Heart left ventricle (tissue), 16 donors: ENCODE data around the gene S100A16. TPM values are rescaled to one million over a fixed set of nuclear protein-coding genes. Genes with fewer than 3 reads are reported as not detected.

Source experiments
- ATAC-seq, 4 donors: fragments of 200-7000 bp; cut with Tn5 transposase; one replicate each; pipeline ENCODE4 v1.9.1; 2020 to 2022; ENCODE audit warnings: moderate library complexity in 4 of 4, mild to moderate bottlenecking in 3 of 4, moderate number of reproducible peaks in 1 of 4
- DNase-seq, 5 donors: peaks; one replicate each; pipeline ENCODE4 v3.0.0-alpha.2; 2020
- H3K27ac ChIP-seq, 12 donors: fragments of 200-600 bp; sonication (generic) in 4 of 12; one replicate each; pipeline versions ENCODE4 v1.5.0 to v1.8.0; 2016 to 2022; ENCODE audit warnings: mild to moderate bottlenecking in 2 of 12
- H3K27me3 ChIP-seq, 9 donors: fragments of 200-600 bp; sonication (generic) in 2 of 9; one replicate each; pipeline versions ENCODE4 v1.5.1 to v1.8.0; 2016 to 2022; ENCODE audit warnings: mild to moderate bottlenecking in 3 of 9
- H3K36me3 ChIP-seq, 9 donors: fragments of 200-600 bp; sonication (generic) in 2 of 9; one replicate each; pipeline versions ENCODE4 v1.5.0 to v1.8.0; 2018 to 2022; ENCODE audit warnings: mild to moderate bottlenecking in 2 of 9
- H3K4me1 ChIP-seq, 12 donors: fragments of 200-600 bp; sonication (generic) in 4 of 12; one replicate each; pipeline versions ENCODE4 v1.5.0 to v1.8.0; 2016 to 2022; ENCODE audit warnings: mild to moderate bottlenecking in 3 of 12
- H3K4me3 ChIP-seq, 12 donors: fragments of 200-600 bp; sonication (generic) in 4 of 12; one replicate each; pipeline versions ENCODE4 v1.5.0 to v1.8.0; 2017 to 2022; ENCODE audit warnings: mild to moderate bottlenecking in 9 of 12, moderate library complexity in 4 of 12
- H3K9me3 ChIP-seq, 12 donors: fragments of 200-600 bp; sonication (generic) in 4 of 12; one replicate each; pipeline versions ENCODE4 v1.5.0 to v1.8.0; 2016 to 2022; ENCODE audit warnings: mild to moderate bottlenecking in 1 of 12
- POLR2A ChIP-seq, 2 donors: fragments of 450-650 bp; IDR thresholded peaks; one replicate each; pipeline ENCODE4 v1.6.1; 2017; ENCODE audit warnings: antibody characterized with exemption in 2 of 2, mild to moderate bottlenecking in 2 of 2, moderate library complexity in 2 of 2
- WGBS, 4 donors: extraction: QIAGEN DNeasy Blood & Tissue Kit in 2 of 4; methylation state at CpG; one replicate each; pipeline versions ENCODE4 v1.1.5 to v1.1.7; 2013 to 2018; 5-methylcytosine and 5-hydroxymethylcytosine counted together
- intact Hi-C, 10 donors: fragments of 100-400 bp; cut with DNase I; formaldehyde crosslinking; loops; one replicate each; pipeline versions ENCODE4 v1.11.1 to v1.14.2; 2022
- polyA plus RNA-seq, 2 donors: library from polyadenylated mRNA; stranded (reverse); fragments of 200-250 nt; gene quantifications; one replicate each; pipeline ENCODE4 v1.2.3, GENCODE V29; 2013
- total RNA-seq, 9 donors: library from RNA; depleted of rRNA in 2 of 9; stranded (reverse); fragments of >200 nt in 2 of 9; fragmentation: NEBNext Ultra II Directional in 3 of 9; extraction: Animal tissue kit (Norgen Biotek cat#: 25700) in 3 of 9; gene quantifications; one replicate each; pipeline versions ENCODE4 v1.1.0 to v1.2.4, GENCODE V29; 2016 to 2023
- TF ChIP-seq, protein P1 (sequence below), 12 donors: fragments of 200-600 bp; sonication (generic) in 4 of 12; IDR thresholded peaks; one replicate each; pipeline versions ENCODE4 v1.5.0 to v1.8.0; 2018 to 2022; ENCODE audit warnings: antibody characterized with exemption in 12 of 12, mild to moderate bottlenecking in 5 of 12
- donor health status: ischemic (EF 13 %, LVEDD 7.1; RV severe dilation, severe dysfunction).
- donor health status: healthy with polysubstance abuse.
- donor health status: DM: no; HTN: yes; CAD: no.
- donor health status: DM: no; HTN: no; CAD: no.
- donor health status: ischemic (EF 25% LVEDD 6.9; RV normal size, moderate dysfunction).
- donor health status: ischemic (EF 25% LVEDD 5.7; RV mildly dilated, moderate dysfunction).
- donor health status: healthy.
- donor health status: DM: yes; HTN: yes; CAD: no.
- donor health status: ischemic (EF 35%, LVEDD 5.7; RV mildly dilated, moderate dysfunction).
- donor health status: nonischemic (EF 11% LVEDD 7.7; RV severe dilation, severe dysfunction).
- donor health status: DM: yes; HTN: yes; CAD: no.
- donor health status: PGD.
- donor health status: ischemic (EF 29% LVEDD 5.4; RV normal size, mild dysfunction).
- donor health status: nonischemic (EF 23%, LVEDD 6.1; RV moderate dilation, normal function).

S100A16 gene
- total and polyA plus RNA-seq, 11 donors: 37.2 to 233 (median 70.3) TPM

DNA sequence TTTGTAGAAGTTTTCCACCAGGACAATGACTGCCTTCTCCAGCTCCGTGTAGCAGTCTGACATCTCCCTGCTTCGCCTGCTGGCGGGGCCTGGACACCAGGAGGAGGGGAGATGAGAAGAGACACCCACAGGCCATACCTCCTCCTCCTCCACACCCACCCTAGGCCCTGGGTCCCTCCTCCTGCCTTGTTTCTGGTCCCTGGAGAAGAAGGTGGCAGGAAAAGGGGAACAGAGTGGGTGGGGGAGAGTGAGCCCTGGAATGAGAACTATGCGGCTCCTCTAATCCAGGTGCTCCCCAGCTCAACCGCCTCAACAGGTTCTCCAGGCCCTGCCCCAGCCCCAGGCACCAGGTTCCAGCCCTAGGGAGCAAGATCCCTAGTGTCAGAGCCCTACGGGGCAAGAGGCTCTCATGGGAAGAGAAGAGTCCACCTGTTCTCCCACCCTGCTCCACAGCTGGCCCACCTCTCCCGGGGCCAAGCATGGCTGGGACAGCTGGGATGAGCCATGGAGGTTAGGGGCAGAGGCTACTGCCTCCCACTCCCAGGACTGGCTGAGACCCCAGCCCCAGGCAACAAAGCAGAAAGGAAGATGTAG lies 4.8 kb downstream of the S100A16 start:
- peak in 1 of 4 donors; percentile 35 for ATAC-seq
- H3K4me3 ChIP-seq: peak overlapping the region; percentile 15 to 69 (median 59)
- peak overlapping the region; percentile 87 to 99 (median 96) for H3K27ac ChIP-seq
- intact Hi-C loops: no loop called here
- no peaks in the 10 kb centered on the region for H3K27me3 ChIP-seq
- DNase-seq: no peak
- H3K4me1 ChIP-seq: peaks cover 6 to 56% (median 24%) of the 10 kb centered on the region in 12 donors
- WGBS, 4 donors: 56 to 75% (median 66%) methylated on average over 4 to 7 of the region's 7 CpGs
- H3K9me3 ChIP-seq: no peaks in the 10 kb centered on the region
- peak in 1 of 2 donors; percentile 9 for TF ChIP-seq POLR2A (IDR thresholded peaks at IDR 0.05)
- TF ChIP-seq, protein P1, sequence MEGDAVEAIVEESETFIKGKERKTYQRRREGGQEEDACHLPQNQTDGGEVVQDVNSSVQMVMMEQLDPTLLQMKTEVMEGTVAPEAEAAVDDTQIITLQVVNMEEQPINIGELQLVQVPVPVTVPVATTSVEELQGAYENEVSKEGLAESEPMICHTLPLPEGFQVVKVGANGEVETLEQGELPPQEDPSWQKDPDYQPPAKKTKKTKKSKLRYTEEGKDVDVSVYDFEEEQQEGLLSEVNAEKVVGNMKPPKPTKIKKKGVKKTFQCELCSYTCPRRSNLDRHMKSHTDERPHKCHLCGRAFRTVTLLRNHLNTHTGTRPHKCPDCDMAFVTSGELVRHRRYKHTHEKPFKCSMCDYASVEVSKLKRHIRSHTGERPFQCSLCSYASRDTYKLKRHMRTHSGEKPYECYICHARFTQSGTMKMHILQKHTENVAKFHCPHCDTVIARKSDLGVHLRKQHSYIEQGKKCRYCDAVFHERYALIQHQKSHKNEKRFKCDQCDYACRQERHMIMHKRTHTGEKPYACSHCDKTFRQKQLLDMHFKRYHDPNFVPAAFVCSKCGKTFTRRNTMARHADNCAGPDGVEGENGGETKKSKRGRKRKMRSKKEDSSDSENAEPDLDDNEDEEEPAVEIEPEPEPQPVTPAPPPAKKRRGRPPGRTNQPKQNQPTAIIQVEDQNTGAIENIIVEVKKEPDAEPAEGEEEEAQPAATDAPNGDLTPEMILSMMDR (IDR thresholded peaks at IDR 0.05): no peak
- H3K36me3 ChIP-seq: peaks cover 0 to 35% (median 24%) of the 10 kb centered on the region in 9 donors

DNA sequence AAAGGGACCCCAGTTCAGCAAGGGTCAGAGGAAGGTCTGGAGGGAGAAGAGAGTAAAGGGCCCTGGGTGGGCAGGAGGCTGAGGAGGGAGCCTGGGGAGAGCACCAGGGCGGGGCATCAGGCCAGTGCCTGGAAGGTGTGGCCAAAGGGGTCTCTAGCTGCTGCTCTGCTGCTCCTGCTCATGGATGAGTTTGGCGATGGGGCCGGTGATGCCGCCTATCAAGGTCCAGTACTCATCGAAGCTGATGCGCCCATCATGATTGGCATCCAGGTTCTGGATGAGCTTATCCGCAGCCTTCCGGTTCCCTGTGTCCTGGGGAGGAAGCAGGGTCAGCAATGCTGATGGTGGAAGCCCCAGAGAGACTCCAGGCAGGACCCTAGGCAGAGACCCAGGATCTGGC lies 5.6 kb downstream of the S100A16 start:
- Histone ChIP-seq H3K36me3 (peaks cover 0 to 35% (median 24%) of the 10 kb centered on the region in 9 donors), H3K9me3 (no peaks in the 10 kb centered on the region), H3K4me3 (peak overlapping the region in 10 of 12 donors; percentile 46 to 69 (median 60)), H3K27me3 (no peaks in the 10 kb centered on the region), H3K4me1 (peaks cover 6 to 54% (median 24%) of the 10 kb centered on the region in 12 donors), H3K27ac (peak overlapping the region in 10 of 12 donors; percentile 87 to 99 (median 98))
- 83 to 91% (median 89%) methylated on average over 6 to 8 of the region's 8 CpGs for WGBS, 4 donors
- DNase-seq (no peak), ATAC-seq (no peak)
- TF ChIP-seq, protein P1 (IDR thresholded peaks at IDR 0.05): no peak
- TF ChIP-seq POLR2A (IDR thresholded peaks at IDR 0.05): no peak
- intact Hi-C loops: no loop called here

DNA sequence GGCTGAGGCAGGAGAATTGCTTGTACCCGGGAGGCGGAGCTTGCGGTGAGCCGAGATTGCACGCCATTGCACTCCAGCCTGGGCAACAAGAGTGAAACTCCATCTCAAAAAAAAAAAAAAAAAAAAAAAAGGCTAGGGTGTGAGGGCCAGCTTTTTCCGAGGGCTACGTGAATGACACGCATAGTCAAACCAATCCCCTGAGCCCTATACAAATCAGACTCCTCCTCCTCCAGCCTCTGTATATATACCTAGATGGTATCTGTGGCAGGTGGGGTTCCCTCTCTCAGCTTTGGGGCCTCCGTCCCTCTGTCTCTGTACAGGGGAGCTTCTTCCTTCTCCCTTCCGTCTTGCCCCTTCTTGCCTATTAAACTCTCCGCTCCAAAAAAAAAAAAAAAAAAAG lies 6.7 kb downstream of the S100A16 start:
- DNase-seq: no peak
- Histone ChIP-seq H3K27me3 (no peaks in the 10 kb centered on the region), H3K4me3 (no peak overlapping the region), H3K27ac (no peak overlapping the region), H3K9me3 (no peaks in the 10 kb centered on the region), H3K36me3 (peaks cover 0 to 39% (median 24%) of the 10 kb centered on the region in 9 donors), H3K4me1 (peaks cover 6 to 44% (median 25%) of the 10 kb centered on the region in 12 donors)
- 87 to 95% (median 93%) methylated on average over 11 of the region's 11 CpGs for WGBS, 4 donors
- TF ChIP-seq, protein P1 (IDR thresholded peaks at IDR 0.05): no peak
- TF ChIP-seq POLR2A (IDR thresholded peaks at IDR 0.05): no peak
- ATAC-seq: no peak
- intact Hi-C loops: no loop called here

DNA sequence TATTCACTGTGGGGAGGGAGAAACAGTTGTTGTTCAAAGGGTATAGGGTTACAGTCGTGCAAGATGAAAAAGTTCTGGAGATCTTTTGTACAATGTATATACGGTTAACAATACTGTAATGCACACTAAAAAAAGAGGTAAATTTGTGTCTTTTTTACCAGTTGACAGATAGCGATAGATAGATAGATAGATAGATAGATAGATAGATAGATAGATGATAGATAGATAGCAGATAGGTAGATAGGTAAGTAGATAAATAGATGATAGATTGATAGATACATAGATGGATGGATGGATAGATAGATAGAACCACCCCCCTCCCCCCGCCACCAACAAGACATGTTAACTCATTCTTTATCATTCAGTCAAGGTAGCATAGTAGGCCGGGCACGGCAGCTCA lies 10.2 kb downstream of the S100A16 start:
- intact Hi-C loops: loop anchor here in 1 of 10 donors (5.0 kb wide), 1 partner anchor 50 kb away; no protein-coding TSS in a partner anchor
- H3K4me3 ChIP-seq: no peak overlapping the region
- 91 to 94% (median 92%) methylated on average over 6 of the region's 6 CpGs for WGBS, 4 donors
- H3K27me3 ChIP-seq: no peaks in the 10 kb centered on the region
- ATAC-seq (no peak), DNase-seq (no peak)
- peaks cover 0 to 42% (median 23%) of the 10 kb centered on the region in 9 donors for H3K36me3 ChIP-seq
- no peak overlapping the region for H3K27ac ChIP-seq
- peaks cover 0 to 18% (median 6%) of the 10 kb centered on the region in 12 donors for H3K4me1 ChIP-seq
- TF ChIP-seq, protein P1 (IDR thresholded peaks at IDR 0.05): no peak
- no peak for TF ChIP-seq POLR2A (IDR thresholded peaks at IDR 0.05)
- no peaks in the 10 kb centered on the region for H3K9me3 ChIP-seq
